ENCODE measurements around the gene GPR18. TPM values are rescaled to one million over a fixed set of nuclear protein-coding genes. Genes with fewer than 3 reads are reported as not detected.

Gene GPR18
- total and polyA plus RNA-seq, 9 of the 15 experiments (the other 6 are each of a cell fraction or from before 2014, with no cell fraction given) = 0.75 TPM; not detected in 8

DNA sequence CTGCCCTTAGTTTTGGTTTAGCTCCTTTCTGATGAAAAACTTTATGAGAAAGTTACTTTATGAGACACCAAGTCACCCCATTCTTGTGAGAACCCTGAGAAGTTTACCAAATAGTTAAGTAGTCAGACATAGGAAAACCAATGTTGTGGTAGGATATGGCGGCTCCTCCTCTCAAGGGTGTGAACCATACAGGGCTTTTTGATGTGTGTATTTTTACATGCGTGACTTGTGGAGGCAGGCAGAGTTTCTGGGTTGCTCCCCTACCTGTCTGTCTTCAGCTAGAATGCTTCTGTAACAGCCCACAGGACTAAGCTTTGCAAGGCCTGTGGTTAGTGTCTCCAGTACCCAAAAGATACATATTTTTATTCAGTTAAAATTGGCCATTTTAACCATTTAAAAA, 39.2 kb downstream of the GPR18 start:
- H3K4me3 ChIP-seq = no peak overlapping the region
- 0 out of 2 replicates have a peak, but pooled peaks cover 11% of the 10 kb centered on the region for H4K20me1 ChIP-seq (replicated peaks; ENCODE audit: control insufficient read depth, insufficient read depth, low read length)
- 86% methylated on average over 2 of the region's 2 CpGs for WGBS (ENCODE audit: insufficient coverage, low coverage, missing lambda C conversion rate)
- ChIA-PET POLR2A (interaction anchor here (1.2 kb wide), 1 partner anchor 34 kb away, joined by 3 read pairs; no protein-coding TSS in a partner anchor), CTCF (ENCODE audit: low intra/inter-chr PET ratio) (no interaction called here)
- H3K36me3 ChIP-seq (ENCODE audit: control insufficient read depth, insufficient read depth, low read length) = peaks cover 16% of the 10 kb centered on the region; the same call in 1 of the 3 replicates
- intact Hi-C loops (cut with micrococcal nuclease) = no loop called here
- H2AFZ ChIP-seq (ENCODE audit: low read depth, low read length) = no peak overlapping the region
- DNase-seq (ENCODE audit: extremely low read depth in 1 of 4, low spot score in 3 of 4) (no peak), FAIRE-seq (no peak), ATAC-seq (peak; percentile 52)
- H3K4me2 ChIP-seq (ENCODE audit: insufficient read depth, low read length) = no peak overlapping the region
- no peaks in the 10 kb centered on the region for H3K9me1 ChIP-seq (ENCODE audit: control insufficient read depth, insufficient read depth, low read length)
- peaks cover 8 to 9% of the 10 kb centered on the region in 2 experiments; a peak in 3 of 5 replicates for H3K4me1 ChIP-seq (replicated peaks in 1 of 2; ENCODE audit: control insufficient read depth in 2 of 2, insufficient read depth in 2 of 2, low read length in 2 of 2)
- no peaks in the 10 kb centered on the region for H3K27me3 ChIP-seq (ENCODE audit: control insufficient read depth in 2 of 2, insufficient read depth in 2 of 2, low read length in 2 of 2)
- peaks cover 98% of the 10 kb centered on the region for H3K79me2 ChIP-seq (ENCODE audit: control insufficient read depth, insufficient read depth, low read length)
- H3K9me3 ChIP-seq (replicated peaks; ENCODE audit: control insufficient read depth, insufficient read depth, low read depth, low read length) = no peaks in the 10 kb centered on the region
- no TSS peak for BruUV-seq (replicated peaks)
- no peak overlapping the region for H3K9ac ChIP-seq (ENCODE audit: insufficient read depth in 1 of 2, low read depth in 2 of 2, low read length in 2 of 2)
- in situ Hi-C loops (cut with MboI) = no loop called here
- H3K27ac ChIP-seq (ENCODE audit: extremely low read depth, low read depth, low read length) = no peak overlapping the region
- TF ChIP-seq, protein P1, sequence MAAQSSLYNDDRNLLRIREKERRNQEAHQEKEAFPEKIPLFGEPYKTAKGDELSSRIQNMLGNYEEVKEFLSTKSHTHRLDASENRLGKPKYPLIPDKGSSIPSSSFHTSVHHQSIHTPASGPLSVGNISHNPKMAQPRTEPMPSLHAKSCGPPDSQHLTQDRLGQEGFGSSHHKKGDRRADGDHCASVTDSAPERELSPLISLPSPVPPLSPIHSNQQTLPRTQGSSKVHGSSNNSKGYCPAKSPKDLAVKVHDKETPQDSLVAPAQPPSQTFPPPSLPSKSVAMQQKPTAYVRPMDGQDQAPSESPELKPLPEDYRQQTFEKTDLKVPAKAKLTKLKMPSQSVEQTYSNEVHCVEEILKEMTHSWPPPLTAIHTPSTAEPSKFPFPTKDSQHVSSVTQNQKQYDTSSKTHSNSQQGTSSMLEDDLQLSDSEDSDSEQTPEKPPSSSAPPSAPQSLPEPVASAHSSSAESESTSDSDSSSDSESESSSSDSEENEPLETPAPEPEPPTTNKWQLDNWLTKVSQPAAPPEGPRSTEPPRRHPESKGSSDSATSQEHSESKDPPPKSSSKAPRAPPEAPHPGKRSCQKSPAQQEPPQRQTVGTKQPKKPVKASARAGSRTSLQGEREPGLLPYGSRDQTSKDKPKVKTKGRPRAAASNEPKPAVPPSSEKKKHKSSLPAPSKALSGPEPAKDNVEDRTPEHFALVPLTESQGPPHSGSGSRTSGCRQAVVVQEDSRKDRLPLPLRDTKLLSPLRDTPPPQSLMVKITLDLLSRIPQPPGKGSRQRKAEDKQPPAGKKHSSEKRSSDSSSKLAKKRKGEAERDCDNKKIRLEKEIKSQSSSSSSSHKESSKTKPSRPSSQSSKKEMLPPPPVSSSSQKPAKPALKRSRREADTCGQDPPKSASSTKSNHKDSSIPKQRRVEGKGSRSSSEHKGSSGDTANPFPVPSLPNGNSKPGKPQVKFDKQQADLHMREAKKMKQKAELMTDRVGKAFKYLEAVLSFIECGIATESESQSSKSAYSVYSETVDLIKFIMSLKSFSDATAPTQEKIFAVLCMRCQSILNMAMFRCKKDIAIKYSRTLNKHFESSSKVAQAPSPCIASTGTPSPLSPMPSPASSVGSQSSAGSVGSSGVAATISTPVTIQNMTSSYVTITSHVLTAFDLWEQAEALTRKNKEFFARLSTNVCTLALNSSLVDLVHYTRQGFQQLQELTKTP (IDR thresholded peaks at IDR 0.05; ENCODE audit: low read depth in 1 of 2, partially characterized antibody in 2 of 2) = no peak
- TF ChIP-seq SIN3A (IDR thresholded peaks at IDR 0.05; ENCODE audit: borderline replicate concordance in 2 of 2, control insufficient read depth in 1 of 2, low read depth in 2 of 2, low read length in 2 of 2) = no peak
- TF ChIP-seq LCOR (CRISPR knock-in tag; IDR thresholded peaks at IDR 0.05) = no peak
- no peak for TF ChIP-seq NCOA1 (IDR thresholded peaks at IDR 0.05; ENCODE audit: low read depth)
- no peak for TF ChIP-seq HDGF (IDR thresholded peaks at IDR 0.05)
- TF ChIP-seq ZNF79 (CRISPR knock-in tag; IDR thresholded peaks at IDR 0.05; ENCODE audit: low read depth) = no peak
- TF ChIP-seq ZNF124 (CRISPR knock-in tag; IDR thresholded peaks at IDR 0.05) = no peak
- no peak for TF ChIP-seq PHF8 (IDR thresholded peaks at IDR 0.05; ENCODE audit: borderline replicate concordance, low read length)
- TF ChIP-seq NONO (IDR thresholded peaks at IDR 0.05; ENCODE audit: low read depth in 2 of 2, low read length in 1 of 2) = no peak
- TF ChIP-seq, protein P2, sequence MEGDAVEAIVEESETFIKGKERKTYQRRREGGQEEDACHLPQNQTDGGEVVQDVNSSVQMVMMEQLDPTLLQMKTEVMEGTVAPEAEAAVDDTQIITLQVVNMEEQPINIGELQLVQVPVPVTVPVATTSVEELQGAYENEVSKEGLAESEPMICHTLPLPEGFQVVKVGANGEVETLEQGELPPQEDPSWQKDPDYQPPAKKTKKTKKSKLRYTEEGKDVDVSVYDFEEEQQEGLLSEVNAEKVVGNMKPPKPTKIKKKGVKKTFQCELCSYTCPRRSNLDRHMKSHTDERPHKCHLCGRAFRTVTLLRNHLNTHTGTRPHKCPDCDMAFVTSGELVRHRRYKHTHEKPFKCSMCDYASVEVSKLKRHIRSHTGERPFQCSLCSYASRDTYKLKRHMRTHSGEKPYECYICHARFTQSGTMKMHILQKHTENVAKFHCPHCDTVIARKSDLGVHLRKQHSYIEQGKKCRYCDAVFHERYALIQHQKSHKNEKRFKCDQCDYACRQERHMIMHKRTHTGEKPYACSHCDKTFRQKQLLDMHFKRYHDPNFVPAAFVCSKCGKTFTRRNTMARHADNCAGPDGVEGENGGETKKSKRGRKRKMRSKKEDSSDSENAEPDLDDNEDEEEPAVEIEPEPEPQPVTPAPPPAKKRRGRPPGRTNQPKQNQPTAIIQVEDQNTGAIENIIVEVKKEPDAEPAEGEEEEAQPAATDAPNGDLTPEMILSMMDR (IDR thresholded peaks at IDR 0.05 in 2 of 3, conservative IDR thresholded peaks at IDR 0.05 in 1 of 3; ENCODE audit: insufficient read depth in 2 of 3, low read depth in 1 of 3, low read length in 3 of 3) = no peak
- TF ChIP-seq TEAD2 (tag; IDR thresholded peaks at IDR 0.05) = no peak
- no peak for TF ChIP-seq ZNF184 (CRISPR knock-in tag; IDR thresholded peaks at IDR 0.05)
- TF ChIP-seq CHD4 (IDR thresholded peaks at IDR 0.05; ENCODE audit: insufficient read depth, insufficient replicate concordance, low read depth, low read length, poor library complexity, severe bottlenecking) = no peak
- no peak for TF ChIP-seq SETDB1 (IDR thresholded peaks at IDR 0.05; ENCODE audit: low read length)
- TF ChIP-seq ZNF780A (CRISPR knock-in tag; IDR thresholded peaks at IDR 0.05) = no peak
- TF ChIP-seq BRCA1 (IDR thresholded peaks at IDR 0.05) = no peak
- no peak for TF ChIP-seq BRCA1 (CRISPR knock-in tag; IDR thresholded peaks at IDR 0.05)
- TF ChIP-seq, protein P3, sequence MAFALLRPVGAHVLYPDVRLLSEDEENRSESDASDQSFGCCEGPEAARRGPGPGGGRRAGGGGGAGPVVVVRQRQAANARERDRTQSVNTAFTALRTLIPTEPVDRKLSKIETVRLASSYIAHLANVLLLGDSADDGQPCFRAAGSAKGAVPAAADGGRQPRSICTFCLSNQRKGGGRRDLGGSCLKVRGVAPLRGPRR (CRISPR knock-in tag; IDR thresholded peaks at IDR 0.05) = no peak
